Loucy (cell line): ENCODE data around the gene PTPRT.

ENCODE experiments used
- H2AFZ ChIP-seq: fragments of 200-600 bp; sonication (generic); 2 replicates; pipeline ENCODE4 v1.6.0; 2016; ENCODE audit warnings: antibody characterized with exemption, mild to moderate bottlenecking, low read length, moderate library complexity
- H3F3A ChIP-seq: fragments of 200-600 bp; 2 replicates; pipeline ENCODE4 v1.6.0; 2016; ENCODE audit warnings: antibody characterized with exemption, low read depth, mild to moderate bottlenecking
- H3K27me3 ChIP-seq: fragments of 200-600 bp; sonication (generic); 2 replicates; pipeline ENCODE4 v1.6.1; 2014; ENCODE audit warnings: low read length, mild to moderate bottlenecking; ENCODE audit not compliant: insufficient read depth, poor library complexity, severe bottlenecking
- H3K36me3 ChIP-seq: fragments of 200-600 bp; sonication (generic); 2 replicates; pipeline ENCODE4 v1.6.1; 2016; ENCODE audit warnings: low read length; ENCODE audit not compliant: insufficient read depth
- H3K4me1 ChIP-seq: fragments of 200-600 bp; sonication (generic); 2 replicates; pipeline ENCODE4 v1.5.1; 2014; ENCODE audit warnings: low read length, mild to moderate bottlenecking; ENCODE audit not compliant: insufficient read depth, poor library complexity, severe bottlenecking
- H3K4me2 ChIP-seq: fragments of 200-600 bp; sonication (generic); 2 replicates; pipeline ENCODE4 v1.6.0; 2014; ENCODE audit warnings: antibody characterized with exemption, low read length, low read depth, mild to moderate bottlenecking; ENCODE audit not compliant: poor library complexity, severe bottlenecking
- H3K4me3 ChIP-seq: fragments of 200-600 bp; sonication (generic); 2 replicates; pipeline ENCODE4 v1.5.1; 2014; ENCODE audit warnings: low read length, mild to moderate bottlenecking, mixed read lengths; ENCODE audit not compliant: poor library complexity, severe bottlenecking
- H3K79me2 ChIP-seq: fragments of 200-600 bp; sonication (generic); 2 replicates; pipeline ENCODE4 v1.6.1; 2014; ENCODE audit warnings: low read length; ENCODE audit not compliant: insufficient read depth
- H3K9ac ChIP-seq: fragments of 200-600 bp; sonication (generic); 2 replicates; pipeline ENCODE4 v1.6.0; 2014; ENCODE audit warnings: mild to moderate bottlenecking, low read depth, low read length, moderate library complexity; ENCODE audit not compliant: poor library complexity, severe bottlenecking
- H3K9me2 ChIP-seq: fragments of 200-600 bp; sonication (generic); replicated peaks from 2 replicates; pipeline ENCODE4 v1.6.1; 2016; ENCODE audit warnings: low read depth, low read length, mixed read lengths
- H3K9me3 ChIP-seq: fragments of 200-600 bp; sonication (generic); 2 replicates; pipeline ENCODE4 v1.6.1; 2014; ENCODE audit warnings: mild to moderate bottlenecking, antibody characterized with exemption, low read length, low read depth; ENCODE audit not compliant: insufficient read depth
- H4K20me1 ChIP-seq: fragments of 200-600 bp; sonication (generic); 2 replicates; pipeline ENCODE4 v1.6.0; 2014; ENCODE audit warnings: antibody characterized with exemption, low read length, mild to moderate bottlenecking; ENCODE audit not compliant: insufficient read depth, poor library complexity, severe bottlenecking
- EZH2phosphoT487 ChIP-seq: fragments of 200-600 bp; IDR thresholded peaks from 2 replicates; pipeline ENCODE4 v1.6.1; 2018; ENCODE audit warnings: antibody characterized with exemption, mild to moderate bottlenecking, moderate library complexity, borderline replicate concordance
- TF ChIP-seq, protein P1 (sequence below): fragments of 200-600 bp; sonication (generic); conservative IDR thresholded peaks from 2 replicates; pipeline ENCODE4 v1.5.1; 2014; ENCODE audit warnings: mild to moderate bottlenecking, antibody characterized with exemption, low read length

The PTPRT gene

GRCh38 chr20:42756991-42757390 lies 432.7 kb downstream of the PTPRT start:
- no peaks in the 10 kb centered on the region for H3K9me2 ChIP-seq
- TF ChIP-seq, protein P1, sequence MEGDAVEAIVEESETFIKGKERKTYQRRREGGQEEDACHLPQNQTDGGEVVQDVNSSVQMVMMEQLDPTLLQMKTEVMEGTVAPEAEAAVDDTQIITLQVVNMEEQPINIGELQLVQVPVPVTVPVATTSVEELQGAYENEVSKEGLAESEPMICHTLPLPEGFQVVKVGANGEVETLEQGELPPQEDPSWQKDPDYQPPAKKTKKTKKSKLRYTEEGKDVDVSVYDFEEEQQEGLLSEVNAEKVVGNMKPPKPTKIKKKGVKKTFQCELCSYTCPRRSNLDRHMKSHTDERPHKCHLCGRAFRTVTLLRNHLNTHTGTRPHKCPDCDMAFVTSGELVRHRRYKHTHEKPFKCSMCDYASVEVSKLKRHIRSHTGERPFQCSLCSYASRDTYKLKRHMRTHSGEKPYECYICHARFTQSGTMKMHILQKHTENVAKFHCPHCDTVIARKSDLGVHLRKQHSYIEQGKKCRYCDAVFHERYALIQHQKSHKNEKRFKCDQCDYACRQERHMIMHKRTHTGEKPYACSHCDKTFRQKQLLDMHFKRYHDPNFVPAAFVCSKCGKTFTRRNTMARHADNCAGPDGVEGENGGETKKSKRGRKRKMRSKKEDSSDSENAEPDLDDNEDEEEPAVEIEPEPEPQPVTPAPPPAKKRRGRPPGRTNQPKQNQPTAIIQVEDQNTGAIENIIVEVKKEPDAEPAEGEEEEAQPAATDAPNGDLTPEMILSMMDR = no peak
- no peak for TF ChIP-seq EZH2phosphoT487
- no peaks in the 10 kb centered on the region for H3K36me3 ChIP-seq
- no peak overlapping the region for H3K4me3 ChIP-seq
- H3K4me2 ChIP-seq = no peak overlapping the region
- H3K79me2 ChIP-seq = no peaks in the 10 kb centered on the region
- H2AFZ ChIP-seq = no peak overlapping the region
- no peaks in the 10 kb centered on the region for H3F3A ChIP-seq
- no peaks in the 10 kb centered on the region for H4K20me1 ChIP-seq
- no peaks in the 10 kb centered on the region for H3K4me1 ChIP-seq
- H3K9ac ChIP-seq = no peak overlapping the region
- H3K27me3 ChIP-seq = no peaks in the 10 kb centered on the region
- no peaks in the 10 kb centered on the region for H3K9me3 ChIP-seq

DNA sequence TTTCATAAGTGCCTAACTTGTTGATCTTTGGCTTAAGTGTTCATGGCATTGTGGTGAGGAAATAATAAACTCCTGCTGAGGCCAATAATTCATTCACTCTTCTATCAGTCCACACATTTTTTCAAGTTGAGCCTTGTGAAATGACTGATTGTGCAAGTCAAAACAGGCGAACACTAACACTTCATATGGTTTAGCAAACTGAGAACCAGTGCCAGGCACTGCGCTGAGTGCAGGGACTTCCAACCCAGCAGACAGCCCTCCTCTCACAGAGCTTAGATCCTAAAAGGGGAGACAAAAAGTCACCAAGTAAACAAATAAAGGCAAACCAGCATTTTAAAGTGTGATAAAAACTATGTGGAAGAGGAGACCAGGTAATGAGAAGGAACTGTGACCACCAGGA lies 435.0 kb downstream of the PTPRT start:
- TF ChIP-seq, protein P1 = no peak
- no peak for TF ChIP-seq EZH2phosphoT487
- no peaks in the 10 kb centered on the region for H3F3A ChIP-seq
- H3K4me2 ChIP-seq = no peak overlapping the region
- H3K36me3 ChIP-seq = no peaks in the 10 kb centered on the region
- H3K27me3 ChIP-seq = no peaks in the 10 kb centered on the region
- no peak overlapping the region for H3K9ac ChIP-seq
- no peak overlapping the region for H3K4me3 ChIP-seq
- no peaks in the 10 kb centered on the region for H3K9me3 ChIP-seq
- no peaks in the 10 kb centered on the region for H3K4me1 ChIP-seq
- H3K9me2 ChIP-seq = no peaks in the 10 kb centered on the region
- H3K79me2 ChIP-seq = no peaks in the 10 kb centered on the region
- no peaks in the 10 kb centered on the region for H4K20me1 ChIP-seq
- H2AFZ ChIP-seq = no peak overlapping the region

- Histone ChIP-seq H3K9me3 (no peaks in the 10 kb centered on the region), H3F3A (no peaks in the 10 kb centered on the region), H4K20me1 (no peaks in the 10 kb centered on the region), H3K4me1 (no peaks in the 10 kb centered on the region), H3K9me2 (no peaks in the 10 kb centered on the region), H3K4me3 (no peak overlapping the region), H3K36me3 (no peaks in the 10 kb centered on the region), H2AFZ (no peak overlapping the region), H3K9ac (no peak overlapping the region), H3K79me2 (no peaks in the 10 kb centered on the region), H3K4me2 (no peak overlapping the region), H3K27me3 (no peaks in the 10 kb centered on the region)
- TF ChIP-seq, protein P1 = no peak
- TF ChIP-seq EZH2phosphoT487 = no peak
Measured at GRCh38 chr20:42752620-42753019, 437.1 kb downstream of the PTPRT start.
